ENCODE measurements around the gene SRCIN1.
"Not testable (repeated sequence)": the region's sequence is repeated elsewhere in the genome, so short reads cannot be mapped to it uniquely, and the experiment has no call there.

SRCIN1 gene

GRCh38 chr17:38605841-38606645 lies at the start of gene SRCIN1:
TSS of gene SRCIN1 (minus strand) at chr17:38605952. CDS start at chr17:38605705, 247 bp downstream.
- DNase-seq (ENCODE audit: extremely low read depth, insufficient read length) = peak; percentile 80
- no peaks in the 10 kb centered on the region; the same call in none of the 2 replicates for H3K27me3 ChIP-seq (replicated peaks; ENCODE audit: control insufficient read depth, insufficient read depth, low read length)

GRCh38 chr17:38654411-38655398 lies 49.0 kb upstream of the SRCIN1 start:
- H3K4me3 ChIP-seq (replicated peaks; ENCODE audit: low read depth, low read length) = peak overlapping the region; percentile 37
- no peak for TF ChIP-seq CTCF (IDR thresholded peaks at IDR 0.05; ENCODE audit: insufficient read depth, low read length, poor library complexity, severe bottlenecking)
- H3K27me3 ChIP-seq (replicated peaks; ENCODE audit: control insufficient read depth, insufficient read depth, low read length) = no peaks in the 10 kb centered on the region
- DNase-seq (ENCODE audit: extremely low read depth, insufficient read length) = peak; percentile 76
- H3K36me3 ChIP-seq (ENCODE audit: control insufficient read depth, insufficient read depth, low read length) = no peaks in the 10 kb centered on the region

More at GRCh38 chr17:38605841-38606645, at the start of gene SRCIN1:
- TF ChIP-seq CTCF (IDR thresholded peaks at IDR 0.05; ENCODE audit: insufficient read depth, low read length, poor library complexity, severe bottlenecking) = peak; percentile 85
- Histone ChIP-seq H3K36me3 (ENCODE audit: control insufficient read depth, insufficient read depth, low read length) (no peaks in the 10 kb centered on the region), H3K4me3 (replicated peaks; ENCODE audit: low read depth, low read length) (peak within 1 kb of the TSS; percentile 69)

GRCh38 chr17:38653679-38654078 lies 47.9 kb upstream of the SRCIN1 start:
- H3K36me3 ChIP-seq (ENCODE audit: control insufficient read depth, insufficient read depth, low read length) = no peaks in the 10 kb centered on the region
- no peak overlapping the region for H3K4me3 ChIP-seq (replicated peaks; ENCODE audit: low read depth, low read length)
- H3K27me3 ChIP-seq (replicated peaks; ENCODE audit: control insufficient read depth, insufficient read depth, low read length) = no peaks in the 10 kb centered on the region
- DNase-seq (ENCODE audit: extremely low read depth, insufficient read length) = no peak
- TF ChIP-seq CTCF (IDR thresholded peaks at IDR 0.05; ENCODE audit: insufficient read depth, low read length, poor library complexity, severe bottlenecking) = no peak

- no peaks in the 10 kb centered on the region for H3K36me3 ChIP-seq (ENCODE audit: control insufficient read depth, insufficient read depth, low read length)
- TF ChIP-seq CTCF (IDR thresholded peaks at IDR 0.05; ENCODE audit: insufficient read depth, low read length, poor library complexity, severe bottlenecking) = no peak
- DNase-seq (ENCODE audit: extremely low read depth, insufficient read length) = no peak
- no peaks in the 10 kb centered on the region for H3K27me3 ChIP-seq (replicated peaks; ENCODE audit: control insufficient read depth, insufficient read depth, low read length)
- H3K4me3 ChIP-seq (replicated peaks; ENCODE audit: low read depth, low read length) = no peak overlapping the region
These were observed 47.5 kb upstream of the SRCIN1 start for GRCh38 chr17:38653230-38653629.

GRCh38 chr17:38650653-38651173 lies 45.0 kb upstream of the SRCIN1 start:
- H3K36me3 ChIP-seq (ENCODE audit: control insufficient read depth, insufficient read depth, low read length); H3K4me3 ChIP-seq (replicated peaks; ENCODE audit: low read depth, low read length); H3K27me3 ChIP-seq (replicated peaks; ENCODE audit: control insufficient read depth, insufficient read depth, low read length); DNase-seq (ENCODE audit: extremely low read depth, insufficient read length): not testable (repeated sequence)

Data from GM06990 (cell line).